ENCODE results near the gene POLR3E. TPM values are rescaled to one million over a fixed set of nuclear protein-coding genes. Genes with fewer than 3 reads are reported as not detected.

Gene POLR3E
- total and polyA plus RNA-seq, 2 donors (not counting 3 experiments of a cell fraction or from before 2014, with no cell fraction given) = 48.3 to 62.2 TPM

DNA sequence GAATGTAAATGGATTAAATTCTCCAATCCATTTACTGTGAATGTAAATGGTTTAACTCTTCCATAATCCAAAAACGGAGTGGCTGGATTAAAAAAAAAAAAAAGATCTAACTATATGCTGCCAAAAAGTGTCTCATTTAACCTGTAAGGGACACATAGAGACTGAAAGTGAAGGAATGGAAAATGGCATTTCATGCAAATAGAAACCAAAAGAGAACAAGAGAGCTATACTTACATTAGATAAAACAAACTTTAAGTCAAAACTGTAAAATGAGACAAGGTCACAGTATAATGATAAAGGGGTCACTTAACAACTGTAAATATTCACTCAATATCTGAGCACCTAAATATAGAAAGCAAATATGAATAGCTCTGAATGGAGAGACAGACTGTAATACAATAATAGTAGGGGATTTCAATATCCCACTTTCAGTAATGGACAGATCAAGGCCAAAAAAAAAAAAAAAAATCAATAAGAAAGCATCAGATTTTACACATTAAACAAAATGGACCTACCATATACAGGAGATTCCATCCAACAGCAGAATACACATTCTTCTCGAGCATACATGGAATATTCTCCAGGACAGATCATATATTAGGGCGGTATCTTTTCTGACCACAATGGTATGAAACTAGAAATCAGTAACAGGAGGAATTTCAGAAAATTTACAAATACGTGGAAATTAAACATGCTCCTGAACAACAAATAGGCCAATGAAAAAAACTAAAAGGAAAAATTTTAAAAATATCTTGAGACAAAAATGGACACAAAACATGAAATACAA, 40.8 kb downstream of the POLR3E start:
- H3K4me3 ChIP-seq (replicated peaks in 1 of 3; ENCODE audit: insufficient read depth in 1 of 3, low read depth in 1 of 3, low read length in 3 of 3) = no peak overlapping the region
- no peaks in the 10 kb centered on the region for H4K20me1 ChIP-seq (replicated peaks; ENCODE audit: control insufficient read depth, extremely low read depth, insufficient read depth, low read length)
- BruUV-seq (replicated peaks) = no TSS peak
- TF ChIP-seq FOS (IDR thresholded peaks at IDR 0.05; ENCODE audit: borderline replicate concordance, insufficient read depth, low read length) = no peak
- TF ChIP-seq, protein P1, sequence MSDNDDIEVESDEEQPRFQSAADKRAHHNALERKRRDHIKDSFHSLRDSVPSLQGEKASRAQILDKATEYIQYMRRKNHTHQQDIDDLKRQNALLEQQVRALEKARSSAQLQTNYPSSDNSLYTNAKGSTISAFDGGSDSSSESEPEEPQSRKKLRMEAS (IDR thresholded peaks at IDR 0.05; ENCODE audit: insufficient read depth, insufficient read length) = no peak
- TF ChIP-seq JUN (IDR thresholded peaks at IDR 0.05; ENCODE audit: borderline replicate concordance, insufficient read depth, insufficient read length, low read depth) = no peak
- no peak for TF ChIP-seq POLR2AphosphoS5 (IDR thresholded peaks at IDR 0.05; ENCODE audit: insufficient read depth, low read depth, low read length)
- TF ChIP-seq EZH2 (IDR thresholded peaks at IDR 0.05; ENCODE audit: borderline replicate concordance, low read depth, low read length, severe bottlenecking) = no peak
- TF ChIP-seq MYC (IDR thresholded peaks at IDR 0.05; ENCODE audit: low read depth, low read length) = no peak
- TF ChIP-seq GATA2 (IDR thresholded peaks at IDR 0.05; ENCODE audit: insufficient read depth, insufficient read length, low read depth, low read length) = no peak
- H3K4me1 ChIP-seq (ENCODE audit: control insufficient read depth, extremely low read depth, insufficient read depth, low read length) = no peaks in the 10 kb centered on the region
- dilution Hi-C loops (cut with MboI; ENCODE audit: extremely low pct_ligation_motif_present, low sequenced_read_pairs) (no loop called here), intact Hi-C loops (cut with micrococcal nuclease) (no loop called here)
- H3K79me2 ChIP-seq (ENCODE audit: control insufficient read depth, insufficient read depth, low read length) = peaks cover 7% of the 10 kb centered on the region
- H2AFZ ChIP-seq (ENCODE audit: low read depth, low read length) = no peak overlapping the region
- no peaks in the 10 kb centered on the region for H3K9me3 ChIP-seq (replicated peaks; ENCODE audit: control insufficient read depth, insufficient read depth, low read length)
- H3K27me3 ChIP-seq (ENCODE audit: control insufficient read depth in 2 of 2, insufficient read depth in 2 of 2, low read length in 2 of 2) = no peaks in the 10 kb centered on the region
- POLR2A ChIA-PET = no interaction called here
- CTCF ChIA-PET = interaction anchor here (0.9 to 1.8 kb wide), 4 partner anchors 8 to 19 kb away, joined by 3 to 8 read pairs (median 5); no protein-coding TSS in a partner anchor
- peaks cover 15 to 16% of the 10 kb centered on the region in 2 experiments for H3K36me3 ChIP-seq (ENCODE audit: control insufficient read depth in 2 of 2, extremely low read depth in 1 of 2, insufficient read depth in 2 of 2, low read length in 2 of 2)
- no peak for FAIRE-seq
- H3K4me2 ChIP-seq (ENCODE audit: insufficient read depth, low read length) = no peak overlapping the region
- DNase-seq (ENCODE audit: low read depth, low spot score) = no peak
- no peaks in the 10 kb centered on the region for H3K9me1 ChIP-seq (replicated peaks; ENCODE audit: control insufficient read depth, extremely low read depth, insufficient read depth, low read length)
- H3K9ac ChIP-seq (replicated peaks; ENCODE audit: extremely low read depth, insufficient read depth, low read length) = no peak overlapping the region
- H3K27ac ChIP-seq (ENCODE audit: insufficient read depth, low read depth, low read length) = no peak overlapping the region
